A673 (cell line): ENCODE data around the gene EHD1.

Experiments
- CTCF ChIP-seq: fragments of 300-800, 200-600 bp; sonication (generic); conservative IDR thresholded peaks from 2 replicates; pipeline ENCODE4 v1.5.1; 2017; ENCODE audit warnings: low read depth, mild to moderate bottlenecking, antibody characterized with exemption, low read length, moderate library complexity, mixed read lengths
- EZH2 ChIP-seq: fragments of 200-600 bp; sonication (generic); IDR thresholded peaks from 2 replicates; pipeline ENCODE4 v1.6.1; 2017; ENCODE audit warnings: borderline replicate concordance, low read depth, mild to moderate bottlenecking, mixed read lengths, antibody characterized with exemption, low read length; ENCODE audit not compliant: poor library complexity, severe bottlenecking

- TF ChIP-seq CTCF (peak; percentile 99), EZH2 (no peak)
Observed at GRCh38 chr11:64887757-64888405, 9.5 kb upstream of the EHD1 start.
